IMR-90 (cell line): ENCODE measurements around the gene TLL1. TPM values are rescaled to one million over a fixed set of nuclear protein-coding genes. Genes with fewer than 3 reads are reported as not detected.

Experiments
- ATAC-seq: fragments of 200-7000 bp; cut with Tn5 transposase; 2 replicates; pipeline ENCODE4 v1.9.1; 2020; ENCODE audit warnings: low read depth, mild to moderate bottlenecking, moderate library complexity
- BruUV-seq: library from RNA; stranded (reverse); fragments of 400-500 nt; replicated peaks from 2 replicates; lab custom pipeline; 2021; lab: Mats Ljungman, UMichigan
- CTCF ChIA-PET: fragments of 300-600 bp; formaldehyde crosslinking; extraction: SDS; loops from one replicate; lab custom pipeline; 2021; ENCODE audit warnings: antibody characterized with exemption; lab: Yijun Ruan, JAX
- POLR2A ChIA-PET: fragments of 300-600 bp; sonication (Branson Sonifier 250); formaldehyde crosslinking; loops from one replicate; lab custom pipeline; 2022; ENCODE audit warnings: antibody characterized with exemption; ENCODE audit not compliant: unreplicated experiment; lab: Charles Lee
- DNase-seq: peaks from one replicate; pipeline ENCODE4 v3.0.0; 2013
- H2AFZ ChIP-seq: replicated peaks from 2 replicates; pipeline ENCODE3; 2013; ENCODE audit warnings: low read length, mild to moderate bottlenecking; ENCODE audit not compliant: poor library complexity
- H2AK5ac ChIP-seq: 2 replicates; pipeline ENCODE4 v1.6.1; 2013; ENCODE audit warnings: low read depth, low read length, inconsistent platforms
- H2AK9ac ChIP-seq: replicated peaks from 2 replicates; pipeline ENCODE3; 2013; ENCODE audit warnings: mild to moderate bottlenecking, low read depth, low read length, moderate library complexity; ENCODE audit not compliant: poor library complexity
- H2BK120ac ChIP-seq: 2 replicates; pipeline ENCODE4 v1.6.1; 2013; ENCODE audit warnings: low read depth, low read length, inconsistent platforms
- H2BK15ac ChIP-seq: 3 replicates; pipeline ENCODE4 v1.6.1; 2013; ENCODE audit warnings: low read depth, low read length, inconsistent platforms
- H2BK20ac ChIP-seq: 2 replicates; pipeline ENCODE4 v1.6.1; 2013; ENCODE audit warnings: low read depth, mild to moderate bottlenecking, inconsistent platforms, low read length, moderate library complexity
- H2BK5ac ChIP-seq: 2 replicates; pipeline ENCODE4 v1.6.1; 2013; ENCODE audit warnings: mild to moderate bottlenecking, low read depth, low read length, inconsistent platforms; ENCODE audit not compliant: poor library complexity, severe bottlenecking
- H3K14ac ChIP-seq: replicated peaks from 2 replicates; pipeline ENCODE4 v1.6.1; 2013; ENCODE audit warnings: low read depth, low read length, inconsistent platforms
- H3K18ac ChIP-seq: 2 replicates; pipeline ENCODE4 v1.6.1; 2013; ENCODE audit warnings: low read depth, low read length, control low read depth
- H3K23ac ChIP-seq: 2 replicates; pipeline ENCODE4 v1.6.1; 2013; ENCODE audit warnings: low read depth, low read length, inconsistent platforms
- H3K27ac ChIP-seq: 2 replicates; pipeline ENCODE4 v1.5.1; 2013; ENCODE audit warnings: mild to moderate bottlenecking, control low read depth, low read length; ENCODE audit not compliant: insufficient read depth
- H3K27me3 ChIP-seq: 2 replicates; pipeline ENCODE4 v1.6.1; 2013; ENCODE audit warnings: low read length; ENCODE audit not compliant: control insufficient read depth, insufficient read depth
- H3K36me3 ChIP-seq: 2 replicates; pipeline ENCODE4 v1.6.1; 2013; ENCODE audit warnings: low read length, mixed read lengths; ENCODE audit not compliant: control insufficient read depth, insufficient read depth
- H3K4ac ChIP-seq: 2 replicates; pipeline ENCODE4 v1.6.1; 2013; ENCODE audit warnings: low read depth, low read length, inconsistent platforms
- H3K4me1 ChIP-seq: 2 replicates; pipeline ENCODE4 v1.6.1; 2013; ENCODE audit warnings: low read length, mixed read lengths; ENCODE audit not compliant: control insufficient read depth, insufficient read depth
- H3K4me2 ChIP-seq: 2 replicates; pipeline ENCODE4 v1.6.1; 2013; ENCODE audit warnings: low read depth, mild to moderate bottlenecking, control low read depth, low read length, moderate library complexity
- H3K4me3 ChIP-seq: 2 replicates; pipeline ENCODE4 v1.5.1; 2013; ENCODE audit warnings: low read depth, mild to moderate bottlenecking, control low read depth, low read length, moderate library complexity; ENCODE audit not compliant: insufficient read depth
- H3K56ac ChIP-seq: 2 replicates; pipeline ENCODE4 v1.6.1; 2013; ENCODE audit warnings: low read length, inconsistent platforms; ENCODE audit not compliant: insufficient read depth; ENCODE audit errors: extremely low read depth
- H3K79me1 ChIP-seq, 2 experiments: 2 replicates each; pipeline ENCODE4 v1.6.1; 2013; ENCODE audit warnings: low read length in 2 of 2, inconsistent platforms in 1 of 2, low read depth in 1 of 2
- H3K9ac ChIP-seq: 2 replicates; pipeline ENCODE4 v1.6.1; 2013; ENCODE audit warnings: low read depth, low read length, control low read depth
- H3K9me1 ChIP-seq: 2 replicates; pipeline ENCODE4 v1.6.1; 2013; ENCODE audit warnings: low read length, inconsistent platforms; ENCODE audit not compliant: insufficient read depth
- H3K9me3 ChIP-seq: 2 replicates; pipeline ENCODE4 v1.6.1; 2013; ENCODE audit warnings: low read length; ENCODE audit not compliant: control insufficient read depth, insufficient read depth
- H4K20me1 ChIP-seq: 2 replicates; pipeline ENCODE4 v1.6.1; 2013; ENCODE audit warnings: low read length, inconsistent platforms; ENCODE audit not compliant: insufficient read depth
- H4K5ac ChIP-seq: 2 replicates; pipeline ENCODE4 v1.6.1; 2013; ENCODE audit warnings: mild to moderate bottlenecking, low read depth, low read length, control low read depth
- H4K8ac ChIP-seq, 2 experiments: 2 replicates each; pipeline ENCODE4 v1.6.1; 2013; ENCODE audit warnings: low read depth in 2 of 2, low read length in 2 of 2, control low read depth in 1 of 2, inconsistent platforms in 1 of 2
- H4K91ac ChIP-seq: 2 replicates; pipeline ENCODE4 v1.6.1; 2013; ENCODE audit warnings: low read depth, low read length, inconsistent platforms; ENCODE audit not compliant: insufficient read depth
- BHLHE40 ChIP-seq: fragments of 150-350 bp; IDR thresholded peaks from 2 replicates; pipeline ENCODE4 v1.6.1; 2016; ENCODE audit warnings: mild to moderate bottlenecking, low read depth, low read length
- CEBPB ChIP-seq: IDR thresholded peaks from 2 replicates; pipeline ENCODE4 v1.6.1; 2012; ENCODE audit warnings: low read depth, low read length, improper control_type of control experiment
- CHD1 ChIP-seq: IDR thresholded peaks from 2 replicates; pipeline ENCODE4 v1.6.1; 2012; ENCODE audit warnings: low read depth, low read length, improper control_type of control experiment
- CTCF ChIP-seq: conservative IDR thresholded peaks from 2 replicates; pipeline ENCODE4 v1.5.1; 2012; ENCODE audit warnings: mild to moderate bottlenecking, low read depth, low read length, improper control_type of control experiment
- ELK1 ChIP-seq: fragments of 150-350 bp; IDR thresholded peaks from 2 replicates; pipeline ENCODE4 v1.6.1; 2016; ENCODE audit warnings: low read depth, mild to moderate bottlenecking, low read length, moderate library complexity, borderline replicate concordance
- MAFK ChIP-seq: IDR thresholded peaks from 2 replicates; pipeline ENCODE4 v1.6.1; 2012; ENCODE audit warnings: low read depth, low read length, improper control_type of control experiment
- MAZ ChIP-seq: IDR thresholded peaks from 2 replicates; pipeline ENCODE4 v1.6.1; 2012; ENCODE audit warnings: low read depth, mild to moderate bottlenecking, low read length, improper control_type of control experiment, moderate library complexity, borderline replicate concordance
- MXI1 ChIP-seq: IDR thresholded peaks from 2 replicates; pipeline ENCODE4 v1.6.1; 2012; ENCODE audit warnings: low read depth, mild to moderate bottlenecking, low read length, moderate library complexity, borderline replicate concordance
- POLR2A ChIP-seq: IDR thresholded peaks from 2 replicates; pipeline ENCODE4 v1.6.1; 2012; ENCODE audit warnings: mild to moderate bottlenecking, low read depth, low read length
- RAD21 ChIP-seq: IDR thresholded peaks from 2 replicates; pipeline ENCODE4 v1.6.1; 2012; ENCODE audit warnings: low read length, improper control_type of control experiment
- RCOR1 ChIP-seq: IDR thresholded peaks from 2 replicates; pipeline ENCODE4 v1.6.1; 2012; ENCODE audit warnings: mild to moderate bottlenecking, low read length, improper control_type of control experiment; ENCODE audit not compliant: insufficient replicate concordance
- RFX5 ChIP-seq: IDR thresholded peaks from 2 replicates; pipeline ENCODE4 v1.8.0; 2012; ENCODE audit warnings: low read depth, mild to moderate bottlenecking, low read length, moderate library complexity
- SMC3 ChIP-seq: fragments of 150-350 bp; IDR thresholded peaks from 2 replicates; pipeline ENCODE4 v1.6.1; 2016; ENCODE audit warnings: low read depth, mild to moderate bottlenecking, antibody characterized with exemption, low read length, moderate library complexity
- USF2 ChIP-seq: fragments of 150-350 bp; IDR thresholded peaks from 2 replicates; pipeline ENCODE4 v1.6.1; 2017; ENCODE audit warnings: mild to moderate bottlenecking, antibody characterized with exemption, low read length, low read depth
- WGBS, 2 experiments: methylation state at CpG; one replicate each; pipeline versions ENCODE4 v1.1.5 to v1.1.7; 2013; ENCODE audit warnings: missing lambda C conversion rate in 2 of 2; ENCODE audit not compliant: insufficient read length in 1 of 2; ENCODE audit errors: extremely low coverage in 2 of 2; 5-methylcytosine and 5-hydroxymethylcytosine counted together
- dilution Hi-C: fragments of 300-500 bp; cut with HindIII; formaldehyde crosslinking; loops from one replicate; pipeline ENCODE4 v1.14.3; 2018; ENCODE audit warnings: low sequenced_read_pairs; ENCODE audit not compliant: unreplicated experiment
- in situ Hi-C: fragments of 300-500 bp; cut with MboI; formaldehyde crosslinking; loops from 3 replicates; pipeline ENCODE4 v1.14.3; 2019; ENCODE audit warnings: low sequenced_read_pairs, inconsistent platforms, mixed read lengths
- intact Hi-C: fragments of 100-400 bp; cut with micrococcal nuclease; formaldehyde crosslinking; loops from 2 replicates; pipeline ENCODE4 v1.10.0; 2022
- polyA plus RNA-seq, 3 experiments: library from polyadenylated mRNA; depleted of rRNA; stranded (reverse); fragments of >200 nt; gene quantifications; 2 replicates each; pipeline ENCODE4 v1.2.3, GENCODE V29; 2012; ENCODE audit warnings: low replicate concordance in 1 of 3
- total RNA-seq: library from RNA; depleted of rRNA; stranded (reverse); fragments of >200 nt; gene quantifications from 2 replicates; pipeline ENCODE4 v1.2.3, GENCODE V29; 2012

TLL1 gene
- total and polyA plus RNA-seq, 2 of the 4 experiments (the other 2 are of a cell fraction), result not detected

GRCh38 chr4:165834116-165834515 lies 38.9 kb upstream of the TLL1 start:
- no peak overlapping the region for H4K91ac ChIP-seq
- ATAC-seq (no peak), DNase-seq (no peak)
- H3K27ac ChIP-seq, result no peak overlapping the region
- no peaks in the 10 kb centered on the region for H3K4me1 ChIP-seq
- H4K5ac ChIP-seq, result no peak overlapping the region
- no peak overlapping the region for H2BK20ac ChIP-seq
- no peak overlapping the region for H2BK120ac ChIP-seq
- TF ChIP-seq MXI1 (no peak), SMC3 (no peak), MAZ (no peak), RCOR1 (no peak), ELK1 (no peak), CTCF (no peak), USF2 (no peak), MAFK (no peak), RAD21 (no peak), POLR2A (no peak), RFX5 (no peak), CHD1 (no peak), BHLHE40 (no peak), CEBPB (no peak)
- no peak overlapping the region for H3K23ac ChIP-seq
- intact Hi-C loops (no loop called here), dilution Hi-C loops (no loop called here), in situ Hi-C loops (no loop called here)
- no peaks in the 10 kb centered on the region for H3K9me3 ChIP-seq
- H2BK5ac ChIP-seq, result no peak overlapping the region
- BruUV-seq, result no TSS peak
- no peak overlapping the region for H3K14ac ChIP-seq
- no peak overlapping the region for H3K9ac ChIP-seq
- no peaks in the 10 kb centered on the region for H3K9me1 ChIP-seq
- ChIA-PET CTCF (no interaction called here), POLR2A (no interaction called here)
- no CpG with 5 or more reads among the region's 2 CpGs for WGBS, 2 experiments
- H3K79me1 ChIP-seq, result no peaks in the 10 kb centered on the region
- no peak overlapping the region for H3K56ac ChIP-seq
- H3K27me3 ChIP-seq, result no peaks in the 10 kb centered on the region
- H2AFZ ChIP-seq, result no peak overlapping the region
- H3K36me3 ChIP-seq, result no peaks in the 10 kb centered on the region
- no peak overlapping the region for H3K18ac ChIP-seq
- H3K4me3 ChIP-seq, result no peak overlapping the region
- H2AK5ac ChIP-seq, result no peak overlapping the region
- no peak overlapping the region for H4K8ac ChIP-seq
- H2AK9ac ChIP-seq, result no peak overlapping the region
- H3K4ac ChIP-seq, result no peak overlapping the region
- no peak overlapping the region for H2BK15ac ChIP-seq
- H4K20me1 ChIP-seq, result no peaks in the 10 kb centered on the region
- no peak overlapping the region for H3K4me2 ChIP-seq
